ENCODE results near the gene KCNB1. TPM values are rescaled to one million over a fixed set of nuclear protein-coding genes. Genes with fewer than 3 reads are reported as not detected.
"Not testable (repeated sequence)": the region's sequence is repeated elsewhere in the genome, so short reads cannot be mapped to it uniquely, and the experiment has no call there.

KCNB1 gene
- total RNA-seq, 2 donors from 2014 or later = not detected

GRCh38 chr20:49424536-49424935 is 57.9 kb downstream of the KCNB1 start:
- no peaks in the 10 kb centered on the region for H3K4me1 Mint-ChIP-seq
- H3K27me3 Mint-ChIP-seq = peaks cover 13% of the 10 kb centered on the region
- H3K27ac Mint-ChIP-seq = no peak overlapping the region
- no peaks in the 10 kb centered on the region for H3K36me3 Mint-ChIP-seq (ENCODE audit: low read depth)
- no peak for ATAC-seq (replicated peaks)
- no peak overlapping the region for H3K4me3 Mint-ChIP-seq
- H3K9me3 Mint-ChIP-seq = no peaks in the 10 kb centered on the region

- no peak overlapping the region for H3K27ac Mint-ChIP-seq
- no peaks in the 10 kb centered on the region for H3K4me1 Mint-ChIP-seq
- H3K27me3 Mint-ChIP-seq = peaks cover 13% of the 10 kb centered on the region
- no peaks in the 10 kb centered on the region for H3K9me3 Mint-ChIP-seq
- no peak for ATAC-seq (replicated peaks)
- no peaks in the 10 kb centered on the region for H3K36me3 Mint-ChIP-seq (ENCODE audit: low read depth)
- no peak overlapping the region for H3K4me3 Mint-ChIP-seq
These were observed 60.3 kb downstream of the KCNB1 start for GRCh38 chr20:49422161-49422560.

GRCh38 chr20:49420811-49421295 is 61.6 kb downstream of the KCNB1 start:
- no peaks in the 10 kb centered on the region for H3K36me3 Mint-ChIP-seq (ENCODE audit: low read depth)
- H3K9me3 Mint-ChIP-seq = no peaks in the 10 kb centered on the region
- ATAC-seq (replicated peaks) = no peak

GRCh38 chr20:49420292-49420691 is 62.2 kb downstream of the KCNB1 start:
- Mint-ChIP-seq H3K27ac (no peak overlapping the region), H3K4me3 (no peak overlapping the region), H3K4me1 (no peaks in the 10 kb centered on the region), H3K27me3 (peaks cover 14% of the 10 kb centered on the region), H3K36me3 (ENCODE audit: low read depth) (no peaks in the 10 kb centered on the region), H3K9me3 (no peaks in the 10 kb centered on the region)
- no peak for ATAC-seq (replicated peaks)

More at GRCh38 chr20:49420811-49421295, 61.6 kb downstream of the KCNB1 start:
- Mint-ChIP-seq H3K27ac (no peak overlapping the region), H3K4me1 (no peaks in the 10 kb centered on the region), H3K27me3 (peaks cover 13% of the 10 kb centered on the region), H3K4me3 (no peak overlapping the region)

GRCh38 chr20:49419785-49420184 is 62.7 kb downstream of the KCNB1 start:
- no peaks in the 10 kb centered on the region for H3K4me1 Mint-ChIP-seq
- no peaks in the 10 kb centered on the region for H3K9me3 Mint-ChIP-seq
- ATAC-seq (replicated peaks) = no peak
- H3K27ac Mint-ChIP-seq = no peak overlapping the region
- no peaks in the 10 kb centered on the region for H3K36me3 Mint-ChIP-seq (ENCODE audit: low read depth)
- H3K4me3 Mint-ChIP-seq = no peak overlapping the region
- peaks cover 14% of the 10 kb centered on the region for H3K27me3 Mint-ChIP-seq

GRCh38 chr20:49418809-49419208 is 63.7 kb downstream of the KCNB1 start:
- Mint-ChIP-seq H3K27me3 (peaks cover 14% of the 10 kb centered on the region), H3K4me3 (no peak overlapping the region), H3K9me3 (no peaks in the 10 kb centered on the region), H3K4me1 (no peaks in the 10 kb centered on the region), H3K36me3 (ENCODE audit: low read depth) (no peaks in the 10 kb centered on the region), H3K27ac (no peak overlapping the region)
- ATAC-seq (replicated peaks) = no peak

GRCh38 chr20:49417843-49418555 is 64.5 kb downstream of the KCNB1 start:
- Mint-ChIP-seq H3K4me3 (no peak overlapping the region), H3K9me3 (no peaks in the 10 kb centered on the region), H3K4me1 (no peaks in the 10 kb centered on the region), H3K27me3 (peaks cover 20% of the 10 kb centered on the region), H3K36me3 (ENCODE audit: low read depth) (no peaks in the 10 kb centered on the region), H3K27ac (no peak overlapping the region)
- no peak for ATAC-seq (replicated peaks)

- no peaks in the 10 kb centered on the region for H3K36me3 Mint-ChIP-seq (ENCODE audit: low read depth)
- H3K9me3 Mint-ChIP-seq = no peaks in the 10 kb centered on the region
- no peak overlapping the region for H3K27ac Mint-ChIP-seq
- H3K27me3 Mint-ChIP-seq = peaks cover 29% of the 10 kb centered on the region
- H3K4me3 Mint-ChIP-seq = no peak overlapping the region
- H3K4me1 Mint-ChIP-seq = no peaks in the 10 kb centered on the region
- ATAC-seq (replicated peaks) = no peak
These were observed 66.8 kb downstream of the KCNB1 start for GRCh38 chr20:49415668-49416044.

GRCh38 chr20:49415005-49415667 is 67.3 kb downstream of the KCNB1 start:
- no peak for ATAC-seq (replicated peaks)
- H3K4me1 Mint-ChIP-seq = no peaks in the 10 kb centered on the region
- H3K27me3 Mint-ChIP-seq = peaks cover 27% of the 10 kb centered on the region
- no peak overlapping the region for H3K4me3 Mint-ChIP-seq
- H3K9me3 Mint-ChIP-seq = no peaks in the 10 kb centered on the region
- H3K27ac Mint-ChIP-seq = no peak overlapping the region
- H3K36me3 Mint-ChIP-seq (ENCODE audit: low read depth) = no peaks in the 10 kb centered on the region

GRCh38 chr20:49413677-49414076 is 68.8 kb downstream of the KCNB1 start:
- no peak for ATAC-seq (replicated peaks)
- no peaks in the 10 kb centered on the region for H3K4me1 Mint-ChIP-seq
- H3K36me3 Mint-ChIP-seq (ENCODE audit: low read depth) = no peaks in the 10 kb centered on the region
- peaks cover 30% of the 10 kb centered on the region for H3K27me3 Mint-ChIP-seq
- no peak overlapping the region for H3K4me3 Mint-ChIP-seq
- no peaks in the 10 kb centered on the region for H3K9me3 Mint-ChIP-seq
- H3K27ac Mint-ChIP-seq = no peak overlapping the region

GRCh38 chr20:49412953-49413352 is 69.5 kb downstream of the KCNB1 start:
- peaks cover 34% of the 10 kb centered on the region for H3K27me3 Mint-ChIP-seq
- no peaks in the 10 kb centered on the region for H3K36me3 Mint-ChIP-seq (ENCODE audit: low read depth)
- ATAC-seq (replicated peaks) = no peak
- no peaks in the 10 kb centered on the region for H3K9me3 Mint-ChIP-seq
- no peaks in the 10 kb centered on the region for H3K4me1 Mint-ChIP-seq
- no peak overlapping the region for H3K4me3 Mint-ChIP-seq
- no peak overlapping the region for H3K27ac Mint-ChIP-seq

- Mint-ChIP-seq H3K9me3 (no peaks in the 10 kb centered on the region), H3K4me3 (no peak overlapping the region), H3K4me1 (no peaks in the 10 kb centered on the region), H3K36me3 (ENCODE audit: low read depth) (no peaks in the 10 kb centered on the region), H3K27me3 (peaks cover 34% of the 10 kb centered on the region), H3K27ac (no peak overlapping the region)
- no peak for ATAC-seq (replicated peaks)
These were observed 70.2 kb downstream of the KCNB1 start for GRCh38 chr20:49412254-49412653.

GRCh38 chr20:49411221-49411925 is 71.1 kb downstream of the KCNB1 start:
- Mint-ChIP-seq H3K27ac (no peak overlapping the region), H3K4me3 (no peak overlapping the region), H3K27me3 (peaks cover 34% of the 10 kb centered on the region), H3K4me1 (no peaks in the 10 kb centered on the region), H3K9me3 (no peaks in the 10 kb centered on the region), H3K36me3 (ENCODE audit: low read depth) (no peaks in the 10 kb centered on the region)
- no peak for ATAC-seq (replicated peaks)

- not testable (repeated sequence) for H3K9me3 Mint-ChIP-seq; H3K4me3 Mint-ChIP-seq; H3K36me3 Mint-ChIP-seq (ENCODE audit: low read depth); ATAC-seq (replicated peaks); H3K4me1 Mint-ChIP-seq; H3K27ac Mint-ChIP-seq
- H3K27me3 Mint-ChIP-seq = peaks cover 31% of the 10 kb centered on the region
These were observed 72.4 kb downstream of the KCNB1 start for GRCh38 chr20:49409975-49410621.
